ENCODE results near the gene DIS3L2.
"Not testable (repeated sequence)": the region's sequence is repeated elsewhere in the genome, so short reads cannot be mapped to it uniquely, and the experiment has no call there.

The DIS3L2 gene

DNA sequence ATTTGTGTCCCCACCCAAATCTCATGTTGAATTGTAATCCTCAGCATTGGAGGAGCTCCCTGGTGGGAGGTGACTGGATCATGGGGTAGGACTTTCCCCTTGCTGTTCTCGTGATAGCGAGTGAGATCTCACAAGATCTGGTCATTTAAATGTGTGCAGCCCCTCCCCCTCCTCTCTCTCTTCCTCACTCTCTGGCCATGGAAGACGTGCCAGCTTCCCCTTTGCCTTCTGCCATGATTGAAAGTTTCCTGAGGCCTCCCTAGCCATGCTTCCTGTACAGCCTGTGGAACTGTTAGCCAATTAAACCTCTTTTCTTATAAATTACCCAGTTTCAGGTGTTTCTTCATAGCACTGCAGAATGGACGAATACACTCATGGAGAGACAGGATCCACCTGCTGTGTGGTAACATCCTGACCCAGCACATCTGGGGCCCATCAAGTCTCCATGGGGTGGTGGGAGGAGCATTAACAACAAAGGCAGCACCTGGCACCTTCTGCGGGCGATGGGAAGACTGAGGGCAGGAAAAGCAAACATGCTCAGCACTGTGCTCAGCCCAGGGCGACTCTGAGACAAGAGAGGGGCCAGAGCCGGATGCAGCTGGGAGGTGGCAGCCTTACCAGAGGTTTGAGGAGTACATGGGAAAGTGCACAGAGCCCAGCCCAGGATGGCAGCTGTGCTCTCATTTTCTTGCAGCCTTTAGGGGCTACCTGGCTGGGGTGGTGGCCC, 400.8 kb downstream of the DIS3L2 start:
- ATAC-seq = no peak

DNA sequence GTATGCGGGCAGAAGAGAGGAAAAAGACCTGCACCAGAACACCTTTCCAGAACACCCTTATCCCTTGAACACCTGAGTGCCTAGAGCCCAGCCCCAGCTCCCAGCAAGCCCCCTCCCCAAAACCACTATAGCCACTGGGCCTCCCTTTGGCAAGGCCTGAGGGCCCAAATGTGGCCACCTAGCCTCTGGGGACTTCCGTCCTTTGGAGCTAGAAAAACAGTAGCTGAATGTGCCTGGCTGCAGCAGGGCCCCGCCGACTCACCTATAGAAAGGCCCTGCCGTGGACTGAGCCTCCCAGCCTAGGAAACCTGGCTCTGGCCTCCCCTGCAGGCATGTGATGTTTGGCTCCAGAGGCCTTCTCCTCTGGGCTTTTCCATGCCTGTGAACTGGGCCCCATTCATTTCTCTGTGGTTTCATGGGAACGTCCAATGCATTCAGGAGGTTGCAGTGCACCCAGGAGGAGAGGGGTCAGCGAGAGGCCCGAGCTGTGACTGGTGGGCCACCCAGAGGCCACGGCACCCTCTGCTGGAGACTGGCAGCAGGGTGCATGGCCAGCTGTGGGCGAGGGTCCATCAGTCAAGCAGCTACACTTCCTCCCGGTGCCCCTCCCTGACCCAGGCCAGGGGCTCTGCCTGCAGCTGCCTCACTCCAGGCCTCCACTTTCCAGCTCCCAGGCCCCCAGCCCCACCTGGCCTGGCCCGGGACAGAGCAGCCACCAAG, 401.7 kb downstream of the DIS3L2 start:
- not testable (repeated sequence) for ATAC-seq

DNA sequence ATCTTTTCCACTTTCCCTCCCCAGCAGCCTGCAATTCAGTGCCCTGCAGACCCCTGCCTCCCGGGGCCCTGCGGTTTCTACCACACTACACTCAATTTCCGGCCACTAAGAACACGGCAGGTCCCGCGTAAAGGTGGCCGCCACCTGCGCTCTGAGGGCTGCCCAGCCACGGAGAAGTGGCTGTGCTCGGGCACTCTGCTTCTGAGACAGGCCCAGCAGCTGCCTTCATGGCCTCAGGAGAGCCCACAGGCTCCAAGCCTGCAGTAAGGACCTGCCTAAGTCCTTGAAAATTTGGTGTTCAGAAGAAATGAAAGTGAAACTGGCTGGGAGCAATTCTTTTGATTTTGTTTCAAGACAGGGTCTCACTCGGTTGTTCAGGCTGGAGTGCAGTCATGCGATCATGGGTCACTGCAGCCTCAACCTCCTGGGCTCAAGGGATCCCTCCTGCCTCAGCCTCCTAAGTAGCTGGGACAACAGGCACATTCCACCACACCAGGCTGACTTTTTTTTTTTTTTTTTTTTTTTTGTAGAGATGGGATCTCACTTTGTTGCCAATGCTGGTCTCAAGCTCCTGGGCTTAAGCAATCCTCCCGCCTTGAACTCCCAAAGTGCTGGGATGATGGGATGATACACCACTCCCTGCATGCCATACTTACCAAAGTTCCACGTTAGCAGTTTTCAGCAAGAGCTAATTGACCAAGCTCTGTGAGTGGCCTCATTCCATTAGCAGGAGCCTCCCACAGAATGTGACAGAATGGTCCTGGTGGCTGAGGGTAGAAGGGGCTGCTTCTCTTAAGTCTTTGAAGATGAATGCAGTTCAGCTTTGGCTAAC, 402.5 kb downstream of the DIS3L2 start:
- ATAC-seq = peak; percentile 40 to 59

DNA sequence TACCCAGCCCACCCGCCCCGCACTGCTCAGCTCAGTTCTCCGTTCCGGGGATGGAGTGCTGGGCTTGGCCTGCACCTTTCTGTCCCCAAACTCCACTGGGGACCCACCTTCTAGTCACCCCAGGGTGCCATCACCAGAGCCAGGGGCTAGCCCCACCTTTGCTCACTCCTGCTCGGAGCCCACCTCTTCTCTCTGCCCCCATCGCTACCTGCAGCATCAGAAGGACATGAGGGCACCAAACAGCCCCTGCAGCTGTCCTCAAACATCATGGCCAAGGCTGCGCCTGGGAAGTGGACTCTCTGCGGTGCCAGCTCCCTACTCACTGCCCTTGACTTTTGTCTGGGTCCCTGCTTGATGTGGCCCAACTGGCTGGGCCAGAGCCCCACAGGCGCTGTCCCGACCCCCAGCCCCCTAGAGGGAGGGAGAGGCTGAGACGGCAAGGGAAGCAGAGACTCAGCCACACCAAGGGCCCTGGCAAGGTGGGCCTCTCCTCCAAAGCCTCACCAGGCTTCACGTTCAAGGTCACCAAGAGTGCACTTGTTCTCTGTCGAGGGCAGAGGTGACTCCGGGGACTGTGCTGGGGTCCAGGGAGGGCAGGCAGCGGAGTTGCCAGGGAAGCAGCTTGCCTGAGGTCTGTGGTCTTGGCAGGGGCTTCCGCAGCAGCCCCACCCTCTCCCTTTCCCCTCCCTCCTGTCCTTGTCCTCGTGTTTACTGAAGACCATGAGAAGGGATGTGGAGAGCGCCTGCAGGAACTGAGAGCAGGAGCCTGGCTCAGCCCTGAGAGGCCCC, 403.5 kb downstream of the DIS3L2 start:
- ATAC-seq = not testable (repeated sequence)

DNA sequence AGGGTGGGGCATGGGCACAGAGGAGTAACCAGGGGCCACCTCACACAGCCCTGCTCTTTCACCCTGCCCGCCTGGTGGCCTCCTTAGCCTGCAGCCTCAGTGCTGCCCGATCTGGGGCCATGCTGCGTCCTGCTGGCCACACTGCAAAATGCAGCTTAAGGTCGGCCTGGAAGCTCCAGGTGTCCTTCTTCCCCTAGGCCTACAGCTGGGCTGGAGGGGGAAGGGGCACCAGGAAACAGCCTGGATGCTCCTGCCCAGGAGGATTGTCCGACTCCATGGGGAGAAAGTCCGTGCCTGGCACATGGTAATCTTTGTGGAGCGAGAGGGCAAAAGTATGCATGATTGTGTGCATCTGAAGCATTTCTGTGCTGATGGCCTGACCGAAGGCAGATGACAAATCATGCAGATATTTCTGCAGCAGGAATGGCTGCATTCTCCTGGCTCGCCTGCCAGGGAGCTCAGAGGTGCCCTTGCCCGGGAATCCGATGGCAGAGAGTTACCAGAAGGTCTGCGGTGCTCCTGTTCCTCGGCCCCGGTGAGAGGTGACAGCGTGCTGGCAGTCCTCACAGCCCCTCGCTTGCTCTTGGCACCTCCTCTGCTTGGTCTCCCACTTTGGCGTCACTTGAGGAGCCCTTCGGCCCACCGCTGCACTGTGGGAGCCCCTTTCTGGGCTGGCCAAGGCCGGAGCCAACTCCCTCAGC, 404.3 kb downstream of the DIS3L2 start:
- peak; percentile 62 to 74 for ATAC-seq

DNA sequence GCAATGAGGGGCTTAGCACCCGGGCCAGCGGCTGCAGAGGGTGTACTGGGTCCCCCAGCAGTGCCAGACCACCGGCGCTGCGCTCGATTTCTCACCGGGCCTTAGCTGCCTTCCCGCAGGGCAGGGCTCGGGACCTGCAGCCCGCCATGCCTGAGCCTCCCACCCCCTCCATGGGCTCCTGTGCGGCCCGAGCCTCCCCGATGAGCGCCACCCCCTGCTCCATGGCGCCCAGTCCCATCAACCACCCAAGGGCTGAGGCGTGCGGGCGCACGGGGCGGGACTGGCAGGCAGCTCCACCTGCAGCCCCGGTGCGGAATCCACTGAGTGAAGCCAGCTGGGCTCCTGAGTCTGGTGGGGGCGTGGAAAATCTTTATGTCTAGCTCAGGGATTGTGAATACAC, 404.9 kb downstream of the DIS3L2 start:
- ATAC-seq = not testable (repeated sequence)

DNA sequence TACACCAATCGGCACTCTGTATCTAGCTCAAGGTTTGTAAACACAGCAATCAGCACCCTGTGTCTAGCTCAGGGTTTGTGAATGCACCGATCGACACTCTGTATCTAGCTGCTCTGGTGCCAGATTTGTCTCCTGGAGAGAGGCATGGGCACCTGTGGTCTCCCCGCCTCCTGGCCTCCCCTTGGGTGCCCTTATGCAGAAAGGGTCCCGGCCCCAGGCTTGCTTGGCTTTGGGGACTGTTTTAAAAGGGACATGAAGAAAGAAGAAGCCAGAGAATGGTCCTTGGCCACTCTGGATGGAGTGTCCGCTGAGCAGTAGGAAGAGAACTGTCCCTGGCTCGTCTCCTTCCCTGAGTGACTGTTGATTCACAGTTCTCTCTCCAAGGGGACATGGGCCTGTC, 405.5 kb downstream of the DIS3L2 start:
- no peak for ATAC-seq

DNA sequence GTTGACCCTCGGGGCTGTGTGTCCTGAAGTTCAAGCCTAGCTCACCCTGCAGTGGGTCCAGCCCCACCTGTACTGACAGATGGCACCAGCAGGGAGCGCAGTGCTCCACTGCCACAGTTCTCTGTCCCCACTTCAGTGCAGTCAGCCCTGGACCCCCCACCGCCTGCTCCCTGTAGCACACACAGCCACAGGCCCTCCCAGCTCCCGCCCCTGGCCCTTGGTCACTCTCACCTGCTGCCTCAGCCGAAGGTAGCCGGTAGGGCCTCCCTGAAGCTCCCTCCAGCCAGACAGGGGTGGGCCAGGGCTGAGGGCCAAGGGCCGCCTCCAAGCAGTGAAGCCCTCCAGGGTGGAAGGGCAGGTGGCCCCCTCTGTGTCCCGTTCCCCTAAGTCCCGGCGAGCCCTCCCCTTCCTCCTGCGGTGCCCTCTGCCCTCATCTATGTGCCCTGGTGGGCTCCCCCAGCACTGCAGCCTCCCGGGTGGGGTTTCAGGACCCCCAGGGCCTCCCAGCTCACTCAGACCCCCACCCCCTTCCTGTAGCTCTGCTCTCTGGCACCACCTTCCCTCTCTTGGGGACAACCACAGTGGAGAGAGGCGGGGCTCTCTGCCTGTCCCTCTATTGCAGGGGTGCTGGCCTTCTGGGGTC, 406.2 kb downstream of the DIS3L2 start:
- no peak for ATAC-seq

DNA sequence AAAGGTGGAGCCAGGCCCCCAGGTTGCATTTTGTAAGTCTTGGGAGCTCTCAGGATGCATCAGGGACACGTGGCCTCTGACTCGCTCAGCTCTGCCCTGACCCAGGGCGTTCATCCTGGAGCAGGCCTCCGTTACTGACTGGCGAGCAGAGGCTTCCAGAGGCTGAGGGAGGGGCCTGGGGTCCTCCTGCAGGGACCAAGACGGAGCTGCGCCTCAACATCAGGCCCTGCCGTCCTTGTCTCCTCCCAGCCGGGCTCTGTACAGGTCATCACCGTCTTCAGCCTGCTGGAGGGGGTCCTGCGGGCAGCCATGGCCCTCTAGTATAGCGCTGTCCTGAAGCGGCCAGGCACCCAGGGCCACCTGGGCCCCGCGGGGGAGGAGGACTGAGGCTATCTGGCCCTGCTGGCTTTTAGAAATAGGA, 406.8 kb downstream of the DIS3L2 start:
- ATAC-seq = no peak

DNA sequence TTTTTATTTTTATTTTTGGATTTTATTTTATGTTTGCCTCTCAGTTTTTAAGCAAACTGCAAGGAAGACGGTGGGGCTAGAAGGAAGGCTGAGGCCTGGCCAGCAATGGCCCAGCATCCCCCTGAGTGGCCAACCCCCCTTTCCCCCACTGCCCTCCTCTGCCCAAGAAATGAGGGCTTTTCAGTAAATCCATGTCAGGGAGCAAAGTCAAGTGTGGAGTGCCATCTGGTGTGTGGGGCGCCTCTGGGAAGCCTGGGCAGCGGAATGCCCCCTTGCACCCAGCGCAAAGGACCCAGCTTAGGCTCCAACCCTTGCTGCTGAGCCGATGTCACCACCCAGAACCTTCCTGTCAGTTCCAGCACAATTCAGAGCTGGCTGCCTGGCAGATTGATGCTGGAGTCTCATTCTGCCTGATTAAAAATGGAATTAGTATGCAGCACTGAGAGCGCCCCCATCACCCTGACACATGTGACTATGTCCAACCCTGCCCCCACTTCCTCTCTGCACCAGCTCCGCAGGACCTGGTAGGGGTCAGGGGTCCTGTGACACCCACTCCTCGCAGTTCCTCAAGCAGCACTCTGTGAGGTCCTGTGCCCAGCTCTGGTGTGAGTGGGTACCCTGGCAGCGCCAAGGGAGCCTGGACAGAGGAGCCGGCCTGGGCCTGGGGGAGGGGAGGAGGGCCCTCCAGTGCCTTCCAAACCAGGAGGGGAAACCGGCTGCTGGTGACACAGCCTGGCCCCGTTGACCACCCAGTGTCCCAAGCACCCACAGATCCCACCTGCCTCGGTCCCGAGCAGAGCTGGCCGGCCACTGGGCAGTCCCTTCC, 407.8 kb downstream of the DIS3L2 start:
- ATAC-seq = no peak

DNA sequence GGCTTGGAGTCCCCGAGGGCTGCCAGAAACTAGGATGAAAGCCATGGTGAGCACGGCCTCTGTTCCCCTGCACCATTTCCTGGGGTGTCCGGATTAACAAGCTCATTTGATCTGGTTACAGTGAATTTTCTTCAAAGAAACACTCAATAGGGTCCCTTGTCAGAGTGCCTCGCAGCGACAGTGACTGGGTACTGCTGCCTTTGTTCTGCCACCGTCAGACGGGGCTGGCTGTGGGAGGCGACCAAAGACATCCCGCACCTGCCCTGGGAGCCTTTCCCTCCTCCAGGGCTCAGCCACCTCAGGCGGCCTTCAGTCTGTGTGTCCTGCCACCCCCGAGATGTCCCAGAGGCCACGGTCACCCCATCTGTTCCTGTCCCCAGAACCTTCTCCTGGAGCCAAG, 408.5 kb downstream of the DIS3L2 start:
- not testable (repeated sequence) for ATAC-seq

DNA sequence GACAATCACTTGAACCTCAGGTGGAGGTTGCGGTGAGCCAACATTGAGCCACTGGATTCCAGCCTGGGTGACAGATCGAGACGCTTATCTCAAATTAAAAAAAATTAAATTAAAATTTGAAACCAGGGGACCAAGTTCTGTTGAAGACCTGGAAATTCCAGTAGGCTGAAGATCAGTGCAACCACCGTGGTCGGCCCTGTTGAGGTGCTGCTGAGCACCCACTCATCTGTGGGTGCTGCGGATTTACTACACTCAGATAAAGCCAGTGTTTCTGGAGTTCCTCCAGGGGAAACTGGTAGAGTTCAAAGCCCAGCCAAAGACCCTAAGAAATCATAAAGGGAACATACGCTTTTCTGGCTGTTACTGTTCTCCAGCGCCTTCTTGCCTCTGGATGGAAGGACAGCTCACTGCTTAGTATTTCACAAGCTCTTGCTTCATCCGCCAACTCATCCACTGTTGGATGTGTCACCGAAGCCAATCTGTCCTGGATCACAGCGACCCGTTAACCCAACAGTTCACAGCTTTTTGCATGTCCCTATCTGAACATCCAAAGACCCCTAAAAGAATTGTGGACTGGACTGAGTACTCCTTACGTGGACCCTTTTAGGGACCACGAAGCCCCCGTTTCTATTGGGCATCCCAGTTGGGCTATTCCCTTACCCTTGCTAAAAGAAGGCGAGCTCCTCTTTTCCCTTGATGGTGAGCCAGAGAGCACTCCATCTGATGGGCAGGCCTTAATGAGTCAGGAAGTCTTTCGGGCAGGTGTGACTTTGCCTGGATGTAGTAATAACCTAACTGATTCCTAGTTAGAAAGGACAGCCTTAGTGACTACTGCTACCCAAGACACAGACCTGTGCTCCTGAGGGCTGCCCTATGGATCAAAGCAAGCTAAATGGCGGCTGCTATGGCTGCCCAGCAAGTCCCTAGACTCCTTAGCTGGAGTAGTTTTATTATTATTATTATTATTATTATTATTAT, 411.0 kb downstream of the DIS3L2 start:
- no peak for ATAC-seq

DNA sequence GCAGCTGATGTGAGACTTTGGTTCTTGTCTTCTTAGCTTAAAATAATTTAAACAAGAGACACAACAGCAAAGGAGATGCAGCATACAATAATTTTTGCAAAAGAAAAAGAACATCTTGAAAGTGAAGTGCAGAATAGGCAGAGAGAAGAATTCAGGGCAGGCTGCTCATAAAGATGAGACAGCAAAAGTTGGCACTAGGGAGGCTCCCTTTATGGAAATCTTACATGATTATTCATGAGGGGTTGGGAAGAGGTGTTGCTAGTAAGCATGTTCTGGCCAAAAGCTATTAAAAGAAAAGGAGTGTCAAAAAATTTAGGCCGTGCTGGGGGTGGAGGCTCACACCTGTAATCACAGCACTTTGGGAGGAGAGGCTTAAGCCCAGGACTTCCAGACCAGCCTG, 412.8 kb downstream of the DIS3L2 start:
- ATAC-seq = no peak

DNA sequence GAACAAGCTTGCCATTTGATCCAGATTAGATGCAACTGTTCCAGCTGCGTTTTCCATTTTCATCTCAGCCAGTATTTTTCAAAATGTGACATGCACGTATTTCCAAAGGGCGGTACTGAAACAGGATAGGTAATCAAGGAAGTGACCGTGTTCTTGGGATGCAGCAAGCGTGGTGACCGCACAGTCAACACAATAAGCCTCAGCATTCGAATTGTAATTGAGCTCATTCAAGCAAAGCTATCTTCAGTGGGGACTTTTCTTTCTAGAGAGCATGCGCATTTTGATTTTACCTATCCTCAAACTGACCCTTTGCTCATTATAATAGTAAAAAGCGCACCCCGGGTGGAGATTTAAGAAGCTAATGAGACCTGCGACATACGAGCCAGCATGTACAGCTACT, 413.7 kb downstream of the DIS3L2 start:
- no peak for ATAC-seq

DNA sequence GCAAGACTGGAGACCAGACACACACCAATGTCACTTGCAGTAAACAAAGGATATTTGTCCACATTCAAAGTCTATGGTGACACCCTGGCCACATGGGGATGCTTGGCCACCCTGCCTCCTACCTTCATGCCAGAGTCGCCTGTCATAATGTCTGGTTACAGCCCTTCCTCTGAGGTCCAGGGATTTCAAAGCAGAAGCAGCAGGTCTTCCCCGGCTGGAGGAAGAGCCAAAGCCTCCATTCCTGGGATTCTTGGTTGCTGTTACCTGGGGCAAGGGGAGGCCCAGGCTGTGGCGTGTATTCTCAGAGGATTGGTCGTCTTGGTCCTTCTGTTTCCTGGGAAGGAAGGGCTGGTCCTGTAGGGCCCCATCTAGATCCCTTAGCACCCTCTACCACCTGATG, 414.7 kb downstream of the DIS3L2 start:
- ATAC-seq = no peak

DNA sequence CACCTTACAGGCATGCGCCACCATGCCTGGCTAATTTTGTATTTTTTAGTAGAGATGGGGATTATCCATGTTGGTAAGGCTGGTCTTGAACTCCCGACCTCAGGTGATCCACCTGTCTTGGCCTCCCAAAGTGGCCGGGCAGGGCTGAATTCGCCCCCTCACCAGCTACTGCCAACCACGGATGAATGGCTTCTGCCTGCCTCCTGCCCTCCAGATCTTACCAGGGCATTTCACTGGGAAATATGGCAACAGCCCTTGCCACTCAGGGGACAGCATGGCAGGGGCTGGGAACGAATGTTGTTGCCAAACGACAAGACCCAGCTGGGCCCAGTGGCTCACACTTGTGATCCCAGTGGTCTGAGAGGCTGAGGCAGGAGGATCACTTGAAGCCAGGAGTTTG, 415.2 kb downstream of the DIS3L2 start:
- no peak for ATAC-seq

DNA sequence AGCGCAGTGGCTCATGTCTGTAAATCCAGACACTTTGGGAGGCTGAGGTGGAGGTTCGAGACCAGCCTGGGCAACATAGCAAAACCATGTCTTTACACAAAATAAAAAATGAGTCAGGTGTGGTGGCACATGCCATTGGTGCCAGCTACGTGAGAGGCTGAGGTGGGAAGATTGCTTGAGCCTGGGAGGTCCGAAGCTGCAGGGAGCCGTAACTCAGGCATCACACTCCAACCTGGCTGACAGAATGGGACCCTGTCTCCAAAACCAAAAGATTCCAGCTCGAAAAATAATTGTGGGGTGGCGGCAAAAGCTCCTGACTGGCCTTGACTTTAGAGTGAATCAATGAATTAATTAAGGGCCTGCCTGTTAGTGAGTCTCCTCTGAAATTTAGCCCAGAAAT, 415.8 kb downstream of the DIS3L2 start:
- ATAC-seq = no peak

DNA sequence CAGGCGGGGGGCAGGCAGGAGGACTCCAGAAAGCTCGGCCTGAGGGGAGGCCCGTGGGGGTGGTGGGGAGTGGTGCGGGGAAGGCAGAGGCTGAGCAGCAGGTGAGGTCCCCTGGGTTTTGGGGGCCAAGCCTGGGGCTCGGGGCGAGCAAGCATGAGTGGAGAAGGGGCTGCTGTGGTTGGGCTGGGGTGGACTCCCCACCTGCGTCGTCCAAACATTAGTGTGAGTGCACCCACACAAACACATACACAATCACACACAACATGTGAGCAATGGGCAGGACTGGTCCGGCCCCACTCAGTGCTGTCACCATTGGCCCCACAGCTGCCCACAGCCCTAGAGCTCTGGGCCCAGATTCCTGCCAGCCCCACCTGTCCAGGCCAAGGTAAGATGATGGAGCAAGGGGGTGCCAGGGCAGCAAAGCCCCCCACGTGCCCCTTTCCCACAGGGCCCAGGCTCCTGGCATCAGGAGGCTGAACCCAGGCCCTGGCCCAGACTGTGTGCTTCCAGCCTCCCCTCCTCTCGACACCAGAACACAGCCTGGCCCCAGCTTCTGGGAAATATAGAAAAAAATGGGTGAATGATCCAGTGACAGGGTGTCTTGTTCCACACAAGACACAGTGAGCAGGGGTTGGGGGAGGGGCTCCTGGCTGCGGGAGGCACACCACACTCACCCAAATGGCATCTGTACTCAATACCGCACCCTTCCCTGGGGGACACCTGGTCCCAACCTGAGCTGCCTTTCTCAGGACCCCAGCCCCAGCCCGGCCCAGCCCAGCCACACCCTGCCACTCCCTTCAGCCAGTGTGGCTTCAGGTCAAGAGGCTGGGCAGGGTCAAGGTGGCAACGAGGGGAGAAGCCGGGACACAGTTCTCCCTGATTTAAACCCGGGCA, 416.6 kb downstream of the DIS3L2 start:
- ATAC-seq = no peak

All from activated CD4-positive, CD25-positive, alpha-beta regulatory T cell treated with anti-CD3 and anti-CD28 coated beads, Interleukin-2, amount 50 U/mL, for 24 hours (primary cell).